HG03039 (cell line): Measurements from ENCODE around the gene MDFIC2.
A peak's percentile ranks its signal among the peaks of the same experiment; 100 is the strongest.

ENCODE experiments used
- ATAC-seq: cut with Tn5 transposase; IDR thresholded peaks from one replicate; pipeline ENCODE4 v1.9.1; 2021; ENCODE audit warnings: mild to moderate bottlenecking, moderate library complexity; ENCODE audit not compliant: unreplicated experiment

Gene MDFIC2

DNA sequence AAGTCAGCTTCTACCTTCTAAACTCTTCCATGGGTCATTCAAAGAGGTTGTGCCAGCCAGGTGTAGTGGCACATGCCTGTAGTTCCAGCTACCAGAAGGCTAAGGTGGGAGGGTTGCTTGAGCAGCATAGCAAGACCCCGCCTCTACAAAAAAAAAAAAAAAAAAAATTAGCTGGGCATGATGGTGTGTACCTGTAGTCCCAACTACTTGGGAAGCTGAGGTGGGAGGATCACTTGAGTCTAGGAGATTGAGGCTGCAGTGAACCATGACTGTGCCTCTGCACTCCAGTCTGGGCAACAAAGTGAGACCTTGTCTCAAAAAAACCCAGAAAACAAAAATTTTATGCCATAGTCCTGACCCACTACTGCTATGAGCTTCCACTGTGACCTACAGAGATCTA, 126.8 kb downstream of the MDFIC2 start:
- no peak for ATAC-seq

DNA sequence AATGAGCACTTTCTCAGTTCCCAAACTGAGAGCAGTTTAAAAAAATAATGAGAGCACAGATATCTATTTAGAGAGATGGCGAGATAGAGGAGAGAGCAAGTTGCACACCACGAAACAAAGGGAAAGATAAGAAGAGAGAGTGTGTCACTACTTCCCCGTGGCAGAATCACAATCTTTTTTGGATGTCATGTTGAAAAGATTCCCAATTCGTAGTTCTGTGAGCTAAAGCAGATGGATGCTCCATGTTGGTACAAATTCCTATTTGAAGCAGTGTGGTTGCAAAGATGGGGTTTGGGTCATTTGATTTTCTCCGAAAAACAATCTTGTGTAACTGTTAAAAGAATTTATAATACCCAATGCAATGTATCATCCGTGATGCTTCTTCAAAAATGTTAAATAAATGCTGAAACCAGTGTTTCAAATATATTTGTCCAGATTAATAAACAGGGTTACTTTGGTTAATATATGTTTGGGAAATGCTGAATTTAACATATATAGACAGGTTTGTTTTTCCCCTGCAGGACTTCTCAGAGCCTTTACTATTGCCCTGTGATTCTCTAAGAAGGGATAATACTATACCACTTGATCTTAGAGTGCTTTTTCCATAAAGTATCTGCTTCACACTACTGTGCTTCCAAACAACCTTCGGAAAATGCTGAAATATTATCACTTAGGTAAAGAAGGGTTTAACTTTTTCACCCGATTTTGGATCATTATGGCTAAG, 128.5 kb downstream of the MDFIC2 start:
- ATAC-seq: no peak

DNA sequence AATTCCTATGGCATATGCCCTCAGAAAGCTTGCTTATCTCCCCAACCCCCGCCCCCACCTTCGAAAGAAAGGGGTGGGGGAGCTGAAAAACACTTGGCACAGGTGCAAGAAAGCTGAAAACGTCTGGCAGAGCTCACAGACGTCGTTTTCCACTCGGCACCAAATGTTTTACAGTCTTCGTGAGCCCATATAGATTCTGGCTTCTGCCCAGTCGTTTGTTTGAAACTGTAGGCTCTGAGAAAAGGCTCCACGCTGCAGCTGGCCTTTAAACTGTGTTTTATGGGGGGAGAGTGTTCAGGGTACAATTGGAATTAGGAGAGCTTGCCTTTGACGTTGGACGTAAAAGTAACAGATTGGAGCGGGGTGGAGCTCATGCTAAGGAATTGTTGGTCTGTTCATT, 130.3 kb downstream of the MDFIC2 start:
- no peak for ATAC-seq

DNA sequence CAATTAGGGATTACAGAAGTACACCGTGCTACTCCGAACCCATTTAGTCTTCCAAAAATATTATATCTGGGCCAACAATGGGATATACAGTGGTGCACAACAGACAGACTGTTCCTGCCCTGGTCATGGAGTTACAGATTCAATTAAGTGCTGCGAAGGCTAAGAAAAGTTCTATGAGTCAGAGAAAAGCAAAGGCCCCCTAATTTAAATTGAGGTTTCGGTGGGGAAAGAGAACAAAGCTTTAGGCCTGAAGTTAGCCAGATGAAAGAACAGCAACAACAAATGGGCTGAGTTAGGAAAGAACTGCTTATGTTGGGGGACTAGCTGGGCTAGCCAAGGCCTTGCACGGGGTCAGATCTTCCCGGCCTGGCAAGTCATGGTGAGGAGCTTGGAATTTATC, 131.8 kb downstream of the MDFIC2 start:
- peak; percentile 61 for ATAC-seq

DNA sequence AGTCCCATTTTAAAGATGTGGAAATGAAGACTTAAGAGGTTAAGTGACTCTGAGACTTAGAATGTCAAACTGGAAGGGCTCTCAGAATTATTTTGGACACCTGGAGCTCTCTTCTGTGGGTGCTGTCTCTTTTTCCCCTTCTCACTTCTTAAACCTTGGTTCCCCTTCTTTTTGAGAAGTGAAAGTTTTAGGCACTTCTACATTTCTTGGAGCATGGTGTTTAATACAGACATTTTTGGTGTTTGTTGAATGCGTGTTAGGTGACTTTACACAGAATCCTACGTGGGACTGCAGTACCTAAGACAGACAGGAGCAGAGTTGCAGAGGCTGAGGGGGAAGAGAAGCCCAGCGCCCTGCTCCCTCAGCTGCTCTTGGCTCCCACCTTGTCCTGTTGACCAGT, 133.3 kb downstream of the MDFIC2 start:
- ATAC-seq: no peak

DNA sequence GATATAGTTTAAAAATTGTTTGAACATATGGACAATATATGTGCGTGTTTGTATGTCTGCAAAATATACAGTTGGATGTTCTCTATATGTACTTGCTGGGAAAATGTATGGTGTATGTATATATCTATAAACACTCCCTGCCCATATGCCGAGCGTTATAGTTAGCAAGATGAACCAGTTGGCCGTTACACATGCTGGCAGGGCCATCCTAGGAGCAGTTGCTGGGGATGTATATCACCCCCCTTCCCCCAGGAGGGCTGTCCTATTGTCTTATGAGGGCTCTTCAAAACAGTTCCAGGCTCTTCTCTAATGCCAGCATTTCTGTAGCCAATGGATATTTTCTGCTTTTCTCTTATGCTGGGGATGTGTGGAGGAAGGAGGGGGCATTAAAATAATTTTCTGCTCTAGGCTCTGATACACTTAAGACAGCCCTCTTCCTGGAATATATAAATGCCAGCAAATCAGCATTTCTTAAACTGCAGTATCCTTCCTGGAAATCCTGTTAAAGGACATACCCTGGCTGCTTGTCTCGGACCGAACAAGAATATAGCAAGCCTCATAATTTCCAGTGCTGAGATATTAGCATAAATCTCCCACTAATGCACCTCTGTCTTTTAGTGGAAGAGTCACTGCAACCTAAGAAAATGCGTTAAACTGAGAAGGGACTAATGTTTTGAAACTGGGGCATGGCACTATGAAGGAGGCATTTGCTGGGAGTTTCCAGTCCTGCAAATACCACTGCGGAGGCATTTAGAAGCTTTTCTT, 134.4 kb downstream of the MDFIC2 start:
- ATAC-seq: no peak

DNA sequence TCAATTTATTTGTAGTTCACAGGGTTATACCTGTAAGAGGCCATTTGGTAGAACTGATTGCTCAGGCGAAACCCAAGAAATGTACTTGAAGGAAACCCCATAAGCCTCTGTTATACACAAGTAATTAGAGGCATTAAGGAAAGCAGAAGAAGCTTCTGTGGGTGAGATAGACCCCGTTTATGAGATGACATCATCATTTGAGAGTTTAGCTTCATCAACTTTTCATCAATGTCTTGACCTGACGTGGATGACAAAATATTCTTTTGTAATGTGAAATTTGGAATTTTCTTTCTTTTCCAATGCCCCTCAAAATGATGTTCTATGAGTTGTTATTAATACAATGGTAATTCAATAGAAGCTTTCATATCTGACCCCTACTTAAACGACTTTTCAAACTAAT, 136.2 kb downstream of the MDFIC2 start:
- no peak for ATAC-seq

DNA sequence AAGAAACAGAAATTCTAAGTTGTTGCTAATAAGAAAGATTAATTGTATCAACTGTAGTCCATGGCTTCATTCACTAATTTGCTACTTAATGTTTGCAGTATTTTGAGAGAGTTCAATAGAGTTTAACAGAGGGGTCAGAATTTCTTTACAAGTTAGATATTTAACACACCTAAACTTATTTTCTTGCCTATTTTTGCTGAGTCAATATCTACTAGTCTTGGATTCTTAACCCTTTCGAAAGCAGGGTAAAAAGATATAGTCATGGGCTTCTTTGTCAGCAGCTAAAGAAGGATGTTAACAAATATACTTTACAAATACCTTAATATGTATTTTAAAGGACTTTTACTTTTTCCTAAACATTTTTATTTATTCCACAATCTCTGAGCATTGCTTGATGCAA, 155.6 kb downstream of the MDFIC2 start:
- ATAC-seq: no peak

DNA sequence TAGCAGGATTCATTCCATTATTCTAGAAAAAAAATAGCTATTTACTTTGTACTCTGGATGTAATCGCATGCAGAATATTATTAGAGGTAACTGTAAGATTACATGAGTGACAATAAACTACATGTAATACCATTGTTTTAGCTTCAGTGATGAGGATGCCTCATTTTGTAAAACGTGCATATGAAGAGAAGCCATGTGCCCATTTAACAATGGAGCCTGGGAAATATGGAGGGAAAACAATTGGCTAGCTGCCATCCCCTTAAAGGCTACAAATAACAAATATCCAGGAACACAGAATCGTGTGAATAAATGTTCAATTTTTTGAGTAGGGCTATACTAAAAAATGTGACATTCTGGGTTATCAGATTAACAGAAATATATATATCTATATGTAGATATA, 161.8 kb downstream of the MDFIC2 start:
- no peak for ATAC-seq

DNA sequence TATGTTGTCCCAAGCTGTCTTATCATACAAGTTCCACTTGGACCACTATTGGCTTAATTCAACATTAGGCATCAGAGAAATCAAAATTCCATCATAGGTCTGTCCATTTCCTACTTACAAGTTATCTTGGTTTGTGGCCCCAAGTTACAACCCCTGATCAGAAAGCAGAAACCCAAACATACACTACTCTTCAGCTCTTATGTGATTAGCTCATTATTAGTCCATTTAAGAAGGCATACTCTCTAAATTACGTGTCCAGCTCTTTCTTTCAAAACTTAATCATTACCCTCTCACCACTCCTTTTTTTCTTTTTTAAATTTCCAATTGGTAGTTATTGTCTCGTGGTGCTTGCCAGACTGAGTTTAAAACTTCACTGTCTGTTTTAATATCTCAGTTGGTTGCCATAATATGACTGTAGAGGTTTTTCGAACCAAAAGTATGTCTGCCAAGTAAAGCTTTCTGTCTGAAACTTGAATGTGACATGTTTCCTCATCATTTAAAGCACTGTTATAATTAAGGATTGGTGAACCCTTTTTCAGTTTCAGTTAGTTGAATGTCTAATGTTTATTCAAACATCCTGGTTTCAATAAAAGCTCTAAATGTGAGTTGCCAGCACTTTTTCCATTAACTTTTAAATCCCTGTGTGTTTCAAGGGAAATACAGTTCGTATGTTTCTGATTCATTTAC, 162.6 kb downstream of the MDFIC2 start:
- ATAC-seq: no peak
